HEK293T (cell line): ENCODE measurements around the gene FGGY.

Source experiments
- ARNT ChIP-seq: fragments of 450-650 bp; IDR thresholded peaks from 2 replicates; pipeline ENCODE4 v1.6.1; 2017; ENCODE audit warnings: mild to moderate bottlenecking
- BHLHE40 ChIP-seq: fragments of 450-650 bp; IDR thresholded peaks from 2 replicates; pipeline ENCODE4 v1.6.1; 2016; ENCODE audit warnings: mild to moderate bottlenecking, moderate library complexity, borderline replicate concordance
- CTBP1 ChIP-seq: fragments of 450-650 bp; IDR thresholded peaks from 2 replicates; pipeline ENCODE4 v1.6.1; 2016; ENCODE audit warnings: borderline replicate concordance
- ELF4 ChIP-seq: fragments of 450-650 bp; IDR thresholded peaks from 2 replicates; pipeline ENCODE4 v1.6.1; 2017; ENCODE audit warnings: antibody characterized with exemption
- FOXA1 ChIP-seq: fragments of 450-650 bp; IDR thresholded peaks from 2 replicates; pipeline ENCODE4 v1.6.1; 2016; ENCODE audit warnings: mild to moderate bottlenecking
- FOXK2 ChIP-seq: fragments of 450-650 bp; IDR thresholded peaks from 2 replicates; pipeline ENCODE4 v1.6.1; 2016; ENCODE audit warnings: mild to moderate bottlenecking
- FOXM1 ChIP-seq: fragments of 450-650 bp; IDR thresholded peaks from 2 replicates; pipeline ENCODE4 v1.6.1; 2017; ENCODE audit warnings: mild to moderate bottlenecking, borderline replicate concordance
- HDGF ChIP-seq: fragments of 450-650 bp; IDR thresholded peaks from 2 replicates; pipeline ENCODE4 v1.6.1; 2017; ENCODE audit warnings: antibody characterized with exemption, borderline replicate concordance
- SP1 ChIP-seq: fragments of 450-650 bp; IDR thresholded peaks from 2 replicates; pipeline ENCODE4 v1.6.1; 2017
- SUZ12 ChIP-seq: fragments of 450-650 bp; IDR thresholded peaks from 2 replicates; pipeline ENCODE4 v1.6.1; 2016; ENCODE audit warnings: mild to moderate bottlenecking
- TF ChIP-seq, protein P1 (sequence below): fragments of 450-650 bp; IDR thresholded peaks from 2 replicates; pipeline ENCODE4 v1.6.1; 2016

DNA sequence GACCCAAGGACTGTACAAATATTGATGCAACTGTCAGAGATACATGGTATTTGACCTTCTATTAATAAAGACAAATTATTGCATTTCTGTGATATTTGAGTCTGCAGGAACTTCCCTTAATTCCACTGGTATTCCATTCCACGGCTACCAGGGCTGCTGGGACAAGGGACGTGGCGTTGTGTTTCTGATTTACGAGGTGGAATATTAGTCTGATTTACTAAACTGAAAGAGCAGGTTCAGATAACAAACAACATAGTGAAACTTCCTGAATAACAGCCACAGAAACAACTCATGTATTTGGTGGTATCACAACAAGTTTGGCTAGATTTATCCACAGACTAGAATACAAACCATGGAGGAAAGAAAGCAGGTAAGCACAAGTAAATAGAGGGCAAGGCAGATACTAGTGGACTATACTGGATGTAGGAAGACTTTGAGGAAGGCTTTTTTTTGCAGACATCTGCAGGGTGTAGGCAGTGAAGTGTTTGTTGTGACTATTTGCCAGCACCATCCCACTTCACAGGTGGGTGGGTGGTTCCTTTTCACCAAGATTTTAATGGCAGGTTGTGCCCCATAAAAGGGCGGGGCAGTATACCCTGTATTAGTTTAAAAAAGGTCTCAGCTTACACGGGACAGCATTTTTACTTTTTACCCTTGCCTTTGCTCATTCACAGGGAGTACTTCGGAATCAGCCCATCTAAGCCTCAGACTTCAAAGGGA, 100.4 kb downstream of the FGGY start:
- TF ChIP-seq BHLHE40 (no peak), FOXK2 (no peak), SUZ12 (no peak), FOXM1 (no peak), ARNT (no peak), SP1 (no peak), HDGF (no peak), ELF4 (no peak), CTBP1 (no peak), FOXA1 (no peak)
- TF ChIP-seq, protein P1, sequence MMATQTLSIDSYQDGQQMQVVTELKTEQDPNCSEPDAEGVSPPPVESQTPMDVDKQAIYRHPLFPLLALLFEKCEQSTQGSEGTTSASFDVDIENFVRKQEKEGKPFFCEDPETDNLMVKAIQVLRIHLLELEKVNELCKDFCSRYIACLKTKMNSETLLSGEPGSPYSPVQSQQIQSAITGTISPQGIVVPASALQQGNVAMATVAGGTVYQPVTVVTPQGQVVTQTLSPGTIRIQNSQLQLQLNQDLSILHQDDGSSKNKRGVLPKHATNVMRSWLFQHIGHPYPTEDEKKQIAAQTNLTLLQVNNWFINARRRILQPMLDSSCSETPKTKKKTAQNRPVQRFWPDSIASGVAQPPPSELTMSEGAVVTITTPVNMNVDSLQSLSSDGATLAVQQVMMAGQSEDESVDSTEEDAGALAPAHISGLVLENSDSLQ = no peak
